GM23338 (cell line): ENCODE results near the gene WDHD1. TPM values are rescaled to one million over a fixed set of nuclear protein-coding genes. Genes with fewer than 3 reads are reported as not detected.

Experiments
- ATAC-seq: fragments of 200-7000 bp; cut with Tn5 transposase; 3 replicates; pipeline ENCODE4 v1.9.1; 2020
- DNase-seq: peaks from one replicate; pipeline ENCODE4 v3.0.0-alpha.2; 2015; ENCODE audit warnings: low spot score
- H2AFZ ChIP-seq: fragments of 200-600 bp; sonication (generic); 2 replicates; pipeline ENCODE4 v1.8.0; 2016; ENCODE audit warnings: antibody characterized with exemption, mild to moderate bottlenecking, moderate library complexity
- H3F3A ChIP-seq: fragments of 200-600 bp; sonication (generic); replicated peaks from 2 replicates; pipeline ENCODE4 v1.8.0; 2017; ENCODE audit warnings: antibody characterized with exemption, mixed run types, low read depth
- H3K27ac ChIP-seq: fragments of 200-600 bp; sonication (generic); 2 replicates; pipeline ENCODE4 v1.6.1; 2016; ENCODE audit warnings: low read depth
- H3K27me3 ChIP-seq: fragments of 200-600 bp; sonication (generic); 2 replicates; pipeline ENCODE4 v1.8.0; 2016; ENCODE audit warnings: mild to moderate bottlenecking, mixed run types, moderate library complexity; ENCODE audit not compliant: insufficient read depth
- H3K36me3 ChIP-seq: fragments of 200-600 bp; sonication (generic); 2 replicates; pipeline ENCODE4 v1.8.0; 2016; ENCODE audit warnings: mild to moderate bottlenecking; ENCODE audit not compliant: insufficient read depth
- H3K4me1 ChIP-seq: fragments of 200-600 bp; sonication (generic); 2 replicates; pipeline ENCODE4 v1.8.0; 2016; ENCODE audit warnings: mild to moderate bottlenecking, moderate library complexity; ENCODE audit not compliant: insufficient read depth
- H3K4me2 ChIP-seq: fragments of 200-600 bp; sonication (generic); 2 replicates; pipeline ENCODE4 v1.7.1; 2017; ENCODE audit warnings: mixed run types
- H3K4me3 ChIP-seq: fragments of 200-600 bp; sonication (generic); 2 replicates; pipeline ENCODE4 v1.6.1; 2016; ENCODE audit warnings: mixed run types
- H3K79me2 ChIP-seq: fragments of 200-600 bp; sonication (generic); replicated peaks from 2 replicates; pipeline ENCODE4 v1.8.0; 2017; ENCODE audit warnings: mild to moderate bottlenecking; ENCODE audit not compliant: insufficient read depth
- H3K9me2 ChIP-seq: fragments of 200-600 bp; sonication (generic); 2 replicates; pipeline ENCODE4 v1.8.0; 2017; ENCODE audit not compliant: insufficient read depth
- H4K20me1 ChIP-seq: fragments of 200-600 bp; sonication (generic); replicated peaks from 2 replicates; pipeline ENCODE4 v1.8.0; 2017; ENCODE audit warnings: mild to moderate bottlenecking; ENCODE audit not compliant: insufficient read depth
- H3K27ac Mint-ChIP-seq: 2 replicates; pipeline ENCODE4 v1.8.0; 2020; ENCODE audit warnings: inconsistent platforms, mild to moderate bottlenecking, moderate library complexity, mixed read lengths
- H3K27me3 Mint-ChIP-seq: 3 replicates; pipeline ENCODE4 v1.8.0; 2022; ENCODE audit warnings: low read depth, mild to moderate bottlenecking, moderate library complexity, mixed read lengths, inconsistent platforms; ENCODE audit not compliant: insufficient read depth, poor library complexity
- H3K36me3 Mint-ChIP-seq: 3 replicates; pipeline ENCODE4 v1.8.0; 2021; ENCODE audit warnings: low read depth, mild to moderate bottlenecking, inconsistent platforms, moderate library complexity, mixed read lengths
- H3K4me1 Mint-ChIP-seq: 3 replicates; pipeline ENCODE4 v1.8.0; 2020; ENCODE audit warnings: mild to moderate bottlenecking, inconsistent platforms, mixed read lengths
- H3K4me3 Mint-ChIP-seq: 3 replicates; pipeline ENCODE4 v1.8.0; 2021; ENCODE audit warnings: moderate library complexity, mild to moderate bottlenecking, inconsistent platforms, mixed read lengths
- H3K9me3 Mint-ChIP-seq: 3 replicates; pipeline ENCODE4 v1.8.0; 2020; ENCODE audit warnings: moderate library complexity, mild to moderate bottlenecking, inconsistent platforms, mixed read lengths
- CREB1 ChIP-seq: fragments of 250-450 bp; sonication (Bioruptor Pico); IDR thresholded peaks from 2 replicates; pipeline ENCODE4 v1.5.0; 2020; ENCODE audit warnings: low read depth, mild to moderate bottlenecking, moderate library complexity
- NANOG ChIP-seq: IDR thresholded peaks from 2 replicates; pipeline ENCODE4 v1.6.1; 2016; ENCODE audit warnings: antibody characterized with exemption, borderline replicate concordance
- POLR2AphosphoS5 ChIP-seq: IDR thresholded peaks from 2 replicates; pipeline ENCODE4 v1.6.1; 2016; ENCODE audit warnings: antibody characterized with exemption, low read depth
- ZNF114 ChIP-seq: fragments of 250-450 bp; sonication (Bioruptor Pico); IDR thresholded peaks from 2 replicates; pipeline ENCODE4 v1.5.0; 2020; ENCODE audit warnings: mild to moderate bottlenecking, moderate library complexity
- polyA plus RNA-seq: library from polyadenylated mRNA; unstranded; fragments of >200 nt; fragmentation: Nextera tagmentation; extraction: Ambion mirVana; gene quantifications from 2 replicates; pipeline ENCODE4 v1.2.1, GENCODE V29; 2016
- total RNA-seq: library from RNA; depleted of rRNA; stranded (reverse); fragments of >200 nt; shearing (Covaris generic); gene quantifications from 2 replicates; pipeline ENCODE4 v1.2.3, GENCODE V29; 2014
- TF ChIP-seq, protein P1 (sequence below): IDR thresholded peaks from one replicate; pipeline ENCODE4 v1.6.1; 2018; ENCODE audit warnings: antibody characterized with exemption; ENCODE audit not compliant: unreplicated experiment
- TF ChIP-seq, protein P2 (sequence below): IDR thresholded peaks from 2 replicates; pipeline ENCODE4 v1.6.1; 2016; ENCODE audit warnings: antibody characterized with exemption
- TF ChIP-seq, protein P3 (sequence below), 2 experiments: fragments of 200-600 bp in 1 of 2; sonication (generic) in 1 of 2; conservative IDR thresholded peaks; 2 replicates each; pipeline versions ENCODE4 v1.5.1 to v1.6.1; 2016 to 2017; ENCODE audit warnings: antibody characterized with exemption in 2 of 2, low read depth in 2 of 2, mild to moderate bottlenecking in 2 of 2, moderate library complexity in 1 of 2

Gene WDHD1
- total and polyA plus RNA-seq, 2 experiments from 2014 or later, result 48.8 to 65.4 TPM

DNA sequence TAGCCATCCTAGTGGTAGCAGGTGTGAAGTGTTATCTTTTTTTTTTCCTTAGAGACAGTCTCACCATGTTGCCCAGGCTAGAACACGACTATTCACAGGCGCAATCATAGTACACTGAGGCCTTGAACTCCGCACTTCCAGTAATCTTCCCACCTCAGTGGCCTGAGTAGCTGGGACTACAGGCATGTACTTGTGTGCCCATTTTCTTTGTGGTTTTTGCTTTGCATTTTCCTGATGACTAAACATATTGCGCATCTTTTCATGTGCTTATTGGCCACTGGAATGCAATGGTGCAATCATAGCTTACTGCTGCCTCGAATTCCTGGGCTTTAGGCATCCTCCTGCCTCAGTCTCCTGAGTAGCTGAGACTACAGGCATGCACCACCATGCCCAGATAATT is 90.9 kb downstream of the WDHD1 start:
- no peaks in the 10 kb centered on the region for H3K4me1 ChIP-seq
- no peaks in the 10 kb centered on the region for H3K9me3 Mint-ChIP-seq
- H3K79me2 ChIP-seq, result no peaks in the 10 kb centered on the region
- H3K27ac Mint-ChIP-seq, result no peak overlapping the region
- no peak overlapping the region for H3K27ac ChIP-seq
- peaks cover 2% of the 10 kb centered on the region for H3K27me3 Mint-ChIP-seq
- H3K4me3 ChIP-seq, result no peak overlapping the region
- no peak overlapping the region for H3K4me2 ChIP-seq
- no peaks in the 10 kb centered on the region for H3K4me1 Mint-ChIP-seq
- ATAC-seq, result no peak; the same call in 2 of the 3 replicates
- peaks cover 10% of the 10 kb centered on the region; the same call in 1 of the 2 replicates for H3K36me3 ChIP-seq
- H3K4me3 Mint-ChIP-seq, result no peak overlapping the region
- H4K20me1 ChIP-seq, result no peaks in the 10 kb centered on the region
- no peaks in the 10 kb centered on the region for H3K27me3 ChIP-seq
- no peak overlapping the region for H2AFZ ChIP-seq
- TF ChIP-seq, protein P1, sequence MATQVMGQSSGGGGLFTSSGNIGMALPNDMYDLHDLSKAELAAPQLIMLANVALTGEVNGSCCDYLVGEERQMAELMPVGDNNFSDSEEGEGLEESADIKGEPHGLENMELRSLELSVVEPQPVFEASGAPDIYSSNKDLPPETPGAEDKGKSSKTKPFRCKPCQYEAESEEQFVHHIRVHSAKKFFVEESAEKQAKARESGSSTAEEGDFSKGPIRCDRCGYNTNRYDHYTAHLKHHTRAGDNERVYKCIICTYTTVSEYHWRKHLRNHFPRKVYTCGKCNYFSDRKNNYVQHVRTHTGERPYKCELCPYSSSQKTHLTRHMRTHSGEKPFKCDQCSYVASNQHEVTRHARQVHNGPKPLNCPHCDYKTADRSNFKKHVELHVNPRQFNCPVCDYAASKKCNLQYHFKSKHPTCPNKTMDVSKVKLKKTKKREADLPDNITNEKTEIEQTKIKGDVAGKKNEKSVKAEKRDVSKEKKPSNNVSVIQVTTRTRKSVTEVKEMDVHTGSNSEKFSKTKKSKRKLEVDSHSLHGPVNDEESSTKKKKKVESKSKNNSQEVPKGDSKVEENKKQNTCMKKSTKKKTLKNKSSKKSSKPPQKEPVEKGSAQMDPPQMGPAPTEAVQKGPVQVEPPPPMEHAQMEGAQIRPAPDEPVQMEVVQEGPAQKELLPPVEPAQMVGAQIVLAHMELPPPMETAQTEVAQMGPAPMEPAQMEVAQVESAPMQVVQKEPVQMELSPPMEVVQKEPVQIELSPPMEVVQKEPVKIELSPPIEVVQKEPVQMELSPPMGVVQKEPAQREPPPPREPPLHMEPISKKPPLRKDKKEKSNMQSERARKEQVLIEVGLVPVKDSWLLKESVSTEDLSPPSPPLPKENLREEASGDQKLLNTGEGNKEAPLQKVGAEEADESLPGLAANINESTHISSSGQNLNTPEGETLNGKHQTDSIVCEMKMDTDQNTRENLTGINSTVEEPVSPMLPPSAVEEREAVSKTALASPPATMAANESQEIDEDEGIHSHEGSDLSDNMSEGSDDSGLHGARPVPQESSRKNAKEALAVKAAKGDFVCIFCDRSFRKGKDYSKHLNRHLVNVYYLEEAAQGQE, result no peak
- TF ChIP-seq ZNF114 (CRISPR knock-in tag) (no peak), POLR2AphosphoS5 (no peak)
- TF ChIP-seq, protein P2, sequence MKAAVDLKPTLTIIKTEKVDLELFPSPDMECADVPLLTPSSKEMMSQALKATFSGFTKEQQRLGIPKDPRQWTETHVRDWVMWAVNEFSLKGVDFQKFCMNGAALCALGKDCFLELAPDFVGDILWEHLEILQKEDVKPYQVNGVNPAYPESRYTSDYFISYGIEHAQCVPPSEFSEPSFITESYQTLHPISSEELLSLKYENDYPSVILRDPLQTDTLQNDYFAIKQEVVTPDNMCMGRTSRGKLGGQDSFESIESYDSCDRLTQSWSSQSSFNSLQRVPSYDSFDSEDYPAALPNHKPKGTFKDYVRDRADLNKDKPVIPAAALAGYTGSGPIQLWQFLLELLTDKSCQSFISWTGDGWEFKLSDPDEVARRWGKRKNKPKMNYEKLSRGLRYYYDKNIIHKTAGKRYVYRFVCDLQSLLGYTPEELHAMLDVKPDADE, result no peak
- peaks cover 12% of the 10 kb centered on the region; the same call in 2 of the 3 replicates for H3K36me3 Mint-ChIP-seq
- no peaks in the 10 kb centered on the region for H3F3A ChIP-seq
- no peaks in the 10 kb centered on the region for H3K9me2 ChIP-seq
- DNase-seq, result no peak

DNA sequence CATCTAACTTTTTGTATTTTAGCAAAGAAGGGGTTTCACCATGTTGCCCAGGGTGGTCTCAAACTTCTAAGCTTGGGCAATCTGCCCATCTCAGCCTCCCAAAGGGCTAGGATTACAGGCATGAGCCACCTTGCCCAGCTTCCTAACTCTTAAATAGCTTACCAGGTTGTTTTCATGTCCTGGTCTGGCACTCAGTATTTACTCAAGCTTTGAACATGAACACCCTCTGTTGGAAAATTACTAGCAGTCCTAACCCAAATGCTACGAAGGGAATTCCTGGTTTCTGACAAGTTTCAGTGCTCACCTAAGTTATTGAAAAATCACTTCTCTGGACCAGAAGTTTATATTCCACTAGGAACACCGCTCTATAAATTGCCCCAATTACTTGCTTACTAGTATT is 91.8 kb downstream of the WDHD1 start:
- Mint-ChIP-seq H3K27me3 (peaks cover 2% of the 10 kb centered on the region), H3K4me3 (no peak overlapping the region), H3K27ac (no peak overlapping the region), H3K4me1 (no peaks in the 10 kb centered on the region), H3K9me3 (no peaks in the 10 kb centered on the region), H3K36me3 (peaks cover 5% of the 10 kb centered on the region; the same call in 1 of the 3 replicates)
- H3K4me2 ChIP-seq, result no peak overlapping the region
- ATAC-seq, result no peak
- H3K27me3 ChIP-seq, result no peaks in the 10 kb centered on the region
- TF ChIP-seq ZNF114 (CRISPR knock-in tag) (no peak), NANOG (no peak)
- H4K20me1 ChIP-seq, result no peaks in the 10 kb centered on the region
- no peak overlapping the region for H2AFZ ChIP-seq
- H3K4me1 ChIP-seq, result no peaks in the 10 kb centered on the region
- H3F3A ChIP-seq, result no peaks in the 10 kb centered on the region
- H3K27ac ChIP-seq, result no peak overlapping the region
- no peaks in the 10 kb centered on the region for H3K9me2 ChIP-seq
- no peak for DNase-seq
- H3K79me2 ChIP-seq, result no peaks in the 10 kb centered on the region
- no peak overlapping the region for H3K4me3 ChIP-seq
- peaks cover 5% of the 10 kb centered on the region; the same call in 1 of the 2 replicates for H3K36me3 ChIP-seq

DNA sequence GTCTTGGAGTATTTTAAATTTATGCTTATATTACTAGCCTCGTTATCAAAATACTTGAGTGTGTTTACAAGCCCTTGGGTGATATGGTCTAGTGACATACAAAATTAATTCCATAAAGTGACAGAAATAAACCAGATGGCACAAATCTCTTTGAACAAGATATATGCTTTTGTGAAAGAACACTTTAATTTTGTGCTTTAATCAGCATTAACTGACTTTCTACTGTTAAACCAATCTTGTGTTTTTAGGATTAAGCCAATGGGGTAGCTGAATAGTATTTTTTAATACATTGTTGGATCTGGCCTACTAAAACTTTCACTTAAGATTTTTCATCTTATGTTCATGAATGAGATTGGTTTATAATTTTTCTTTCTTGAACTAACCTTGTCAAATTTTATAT is 93.9 kb downstream of the WDHD1 start:
- H3K9me3 Mint-ChIP-seq, result no peaks in the 10 kb centered on the region
- peaks cover 5% of the 10 kb centered on the region for H3K27me3 Mint-ChIP-seq
- H3K36me3 Mint-ChIP-seq, result peaks cover 4% of the 10 kb centered on the region; the same call in 1 of the 3 replicates
- TF ChIP-seq, protein P3, sequence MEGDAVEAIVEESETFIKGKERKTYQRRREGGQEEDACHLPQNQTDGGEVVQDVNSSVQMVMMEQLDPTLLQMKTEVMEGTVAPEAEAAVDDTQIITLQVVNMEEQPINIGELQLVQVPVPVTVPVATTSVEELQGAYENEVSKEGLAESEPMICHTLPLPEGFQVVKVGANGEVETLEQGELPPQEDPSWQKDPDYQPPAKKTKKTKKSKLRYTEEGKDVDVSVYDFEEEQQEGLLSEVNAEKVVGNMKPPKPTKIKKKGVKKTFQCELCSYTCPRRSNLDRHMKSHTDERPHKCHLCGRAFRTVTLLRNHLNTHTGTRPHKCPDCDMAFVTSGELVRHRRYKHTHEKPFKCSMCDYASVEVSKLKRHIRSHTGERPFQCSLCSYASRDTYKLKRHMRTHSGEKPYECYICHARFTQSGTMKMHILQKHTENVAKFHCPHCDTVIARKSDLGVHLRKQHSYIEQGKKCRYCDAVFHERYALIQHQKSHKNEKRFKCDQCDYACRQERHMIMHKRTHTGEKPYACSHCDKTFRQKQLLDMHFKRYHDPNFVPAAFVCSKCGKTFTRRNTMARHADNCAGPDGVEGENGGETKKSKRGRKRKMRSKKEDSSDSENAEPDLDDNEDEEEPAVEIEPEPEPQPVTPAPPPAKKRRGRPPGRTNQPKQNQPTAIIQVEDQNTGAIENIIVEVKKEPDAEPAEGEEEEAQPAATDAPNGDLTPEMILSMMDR (conservative IDR thresholded peaks at IDR 0.05; ENCODE audit: low read depth in 2 of 2), result no peak
- no peak for TF ChIP-seq NANOG
- no peak for TF ChIP-seq CREB1 (CRISPR knock-in tag)
- ATAC-seq (no peak), DNase-seq (no peak)
- H3K27ac ChIP-seq, result no peak overlapping the region
- H3K4me2 ChIP-seq, result no peak overlapping the region
- H3K4me1 Mint-ChIP-seq, result no peaks in the 10 kb centered on the region
- H3K4me3 ChIP-seq, result no peak overlapping the region
- no peak overlapping the region for H3K4me3 Mint-ChIP-seq
- H3K36me3 ChIP-seq, result no peaks in the 10 kb centered on the region
- no peaks in the 10 kb centered on the region for H3K79me2 ChIP-seq
- H3K27ac Mint-ChIP-seq, result no peak overlapping the region
- no peaks in the 10 kb centered on the region for H3K4me1 ChIP-seq
- no peak overlapping the region for H2AFZ ChIP-seq
- no peaks in the 10 kb centered on the region for H3K9me2 ChIP-seq
- no peaks in the 10 kb centered on the region for H3K27me3 ChIP-seq
- no peaks in the 10 kb centered on the region for H3F3A ChIP-seq
- no peaks in the 10 kb centered on the region for H4K20me1 ChIP-seq
